Measurements from ENCODE around the gene LRIT2.

DNA sequence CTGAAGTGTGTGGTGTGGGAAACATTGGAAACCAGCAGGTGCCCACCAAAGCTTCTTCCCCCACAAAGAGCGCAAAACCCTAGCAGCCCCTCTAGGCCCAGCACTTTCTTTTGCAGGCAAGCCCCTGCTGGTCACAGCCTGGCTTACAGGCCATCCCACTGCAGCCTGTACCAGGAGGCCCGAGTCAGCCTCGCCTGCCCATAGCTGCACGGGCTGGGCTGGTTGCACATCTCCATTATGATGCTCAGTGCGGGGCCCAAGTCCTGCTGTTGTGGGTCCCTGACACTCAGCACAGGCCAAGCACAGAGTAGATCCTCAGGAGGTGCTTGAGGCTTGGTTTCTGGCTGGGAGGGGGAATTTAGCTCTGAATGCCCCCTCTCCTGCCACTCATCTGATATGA is 23.0 kb downstream of the LRIT2 start:
- TF ChIP-seq, protein P1, sequence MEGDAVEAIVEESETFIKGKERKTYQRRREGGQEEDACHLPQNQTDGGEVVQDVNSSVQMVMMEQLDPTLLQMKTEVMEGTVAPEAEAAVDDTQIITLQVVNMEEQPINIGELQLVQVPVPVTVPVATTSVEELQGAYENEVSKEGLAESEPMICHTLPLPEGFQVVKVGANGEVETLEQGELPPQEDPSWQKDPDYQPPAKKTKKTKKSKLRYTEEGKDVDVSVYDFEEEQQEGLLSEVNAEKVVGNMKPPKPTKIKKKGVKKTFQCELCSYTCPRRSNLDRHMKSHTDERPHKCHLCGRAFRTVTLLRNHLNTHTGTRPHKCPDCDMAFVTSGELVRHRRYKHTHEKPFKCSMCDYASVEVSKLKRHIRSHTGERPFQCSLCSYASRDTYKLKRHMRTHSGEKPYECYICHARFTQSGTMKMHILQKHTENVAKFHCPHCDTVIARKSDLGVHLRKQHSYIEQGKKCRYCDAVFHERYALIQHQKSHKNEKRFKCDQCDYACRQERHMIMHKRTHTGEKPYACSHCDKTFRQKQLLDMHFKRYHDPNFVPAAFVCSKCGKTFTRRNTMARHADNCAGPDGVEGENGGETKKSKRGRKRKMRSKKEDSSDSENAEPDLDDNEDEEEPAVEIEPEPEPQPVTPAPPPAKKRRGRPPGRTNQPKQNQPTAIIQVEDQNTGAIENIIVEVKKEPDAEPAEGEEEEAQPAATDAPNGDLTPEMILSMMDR (IDR thresholded peaks at IDR 0.05; ENCODE audit: poor library complexity, severe bottlenecking), result no peak
- TF ChIP-seq, protein P2, sequence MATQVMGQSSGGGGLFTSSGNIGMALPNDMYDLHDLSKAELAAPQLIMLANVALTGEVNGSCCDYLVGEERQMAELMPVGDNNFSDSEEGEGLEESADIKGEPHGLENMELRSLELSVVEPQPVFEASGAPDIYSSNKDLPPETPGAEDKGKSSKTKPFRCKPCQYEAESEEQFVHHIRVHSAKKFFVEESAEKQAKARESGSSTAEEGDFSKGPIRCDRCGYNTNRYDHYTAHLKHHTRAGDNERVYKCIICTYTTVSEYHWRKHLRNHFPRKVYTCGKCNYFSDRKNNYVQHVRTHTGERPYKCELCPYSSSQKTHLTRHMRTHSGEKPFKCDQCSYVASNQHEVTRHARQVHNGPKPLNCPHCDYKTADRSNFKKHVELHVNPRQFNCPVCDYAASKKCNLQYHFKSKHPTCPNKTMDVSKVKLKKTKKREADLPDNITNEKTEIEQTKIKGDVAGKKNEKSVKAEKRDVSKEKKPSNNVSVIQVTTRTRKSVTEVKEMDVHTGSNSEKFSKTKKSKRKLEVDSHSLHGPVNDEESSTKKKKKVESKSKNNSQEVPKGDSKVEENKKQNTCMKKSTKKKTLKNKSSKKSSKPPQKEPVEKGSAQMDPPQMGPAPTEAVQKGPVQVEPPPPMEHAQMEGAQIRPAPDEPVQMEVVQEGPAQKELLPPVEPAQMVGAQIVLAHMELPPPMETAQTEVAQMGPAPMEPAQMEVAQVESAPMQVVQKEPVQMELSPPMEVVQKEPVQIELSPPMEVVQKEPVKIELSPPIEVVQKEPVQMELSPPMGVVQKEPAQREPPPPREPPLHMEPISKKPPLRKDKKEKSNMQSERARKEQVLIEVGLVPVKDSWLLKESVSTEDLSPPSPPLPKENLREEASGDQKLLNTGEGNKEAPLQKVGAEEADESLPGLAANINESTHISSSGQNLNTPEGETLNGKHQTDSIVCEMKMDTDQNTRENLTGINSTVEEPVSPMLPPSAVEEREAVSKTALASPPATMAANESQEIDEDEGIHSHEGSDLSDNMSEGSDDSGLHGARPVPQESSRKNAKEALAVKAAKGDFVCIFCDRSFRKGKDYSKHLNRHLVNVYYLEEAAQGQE (IDR thresholded peaks at IDR 0.05; ENCODE audit: borderline replicate concordance), result no peak
- no peak for TF ChIP-seq EZH2 (IDR thresholded peaks at IDR 0.05; ENCODE audit: borderline replicate concordance, insufficient read depth, low read length, poor library complexity, severe bottlenecking)
- TF ChIP-seq RAD21 (conservative IDR thresholded peaks at IDR 0.05), result no peak
- no peak for TF ChIP-seq MXI1 (conservative IDR thresholded peaks at IDR 0.05; ENCODE audit: poor library complexity, severe bottlenecking)
- TF ChIP-seq EP300 (conservative IDR thresholded peaks at IDR 0.05; ENCODE audit: poor library complexity, severe bottlenecking), result no peak

Data from neural cell (in vitro differentiated cells).